ENCODE data around the gene SUFU.

Gene SUFU

DNA sequence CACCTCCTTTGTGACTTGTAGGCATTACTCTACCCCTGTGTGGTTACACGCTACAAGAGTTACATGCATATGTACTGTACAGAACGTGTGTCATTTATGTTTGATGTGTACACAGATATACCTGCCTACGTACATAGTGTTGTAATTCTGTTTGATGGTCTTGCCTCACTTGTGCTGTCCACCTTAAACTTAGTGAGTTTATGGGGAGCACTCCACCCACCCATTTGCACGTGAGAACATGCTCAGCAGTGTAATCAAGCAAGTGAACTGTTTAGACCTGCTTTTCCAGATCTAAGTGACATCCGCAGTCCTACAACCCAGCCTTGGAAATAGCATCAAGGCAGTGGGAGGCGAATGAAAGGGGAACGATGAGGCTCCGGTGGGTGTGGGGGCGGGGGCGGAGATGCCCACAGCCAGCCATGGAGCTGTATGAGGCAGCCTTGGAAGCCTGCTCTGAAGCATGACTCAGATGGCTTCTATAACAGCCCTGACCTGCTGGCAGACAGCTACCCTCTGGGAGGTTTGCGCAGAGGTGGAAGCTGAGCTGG, 52.1 kb downstream of the SUFU start:
- peak; percentile 46 for DNase-seq

DNA sequence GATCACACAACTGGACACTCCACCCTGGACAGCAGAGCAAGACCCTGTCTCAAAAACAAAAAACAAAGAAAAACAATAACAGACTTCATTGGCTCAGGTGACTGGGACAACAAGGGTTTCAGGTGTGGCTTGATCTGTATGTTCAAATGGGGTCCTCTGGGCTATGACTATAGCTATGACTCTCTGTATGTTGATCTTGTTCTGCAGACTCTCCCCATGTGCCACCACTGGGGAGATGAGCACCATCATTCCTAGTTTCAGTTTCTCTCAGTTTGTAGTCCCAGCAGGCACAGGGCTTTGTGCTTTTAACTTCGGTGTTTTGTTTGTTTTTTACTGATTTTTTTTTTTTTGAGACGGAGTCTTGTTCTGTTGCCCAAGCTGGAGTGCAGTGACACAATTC, 53.8 kb downstream of the SUFU start:
- DNase-seq = no peak

DNA sequence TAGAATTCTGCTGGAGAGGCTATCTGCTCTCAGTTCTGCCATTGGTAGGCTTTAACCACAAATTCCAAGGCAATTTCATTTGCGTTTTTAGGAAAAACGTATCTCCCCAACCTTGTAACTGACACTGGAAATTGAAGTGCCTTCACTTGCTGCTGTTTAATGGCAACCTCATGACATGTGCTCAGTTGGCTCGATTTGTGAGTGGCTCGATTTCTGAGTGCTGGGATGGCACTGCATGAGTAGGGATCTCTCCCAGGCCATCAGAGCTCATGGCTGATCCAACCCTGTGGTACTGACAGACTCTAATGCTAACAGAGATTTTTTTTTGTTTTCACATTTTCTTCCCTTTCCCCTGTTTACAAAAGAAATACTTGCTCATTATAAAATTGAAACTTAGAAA, 56.0 kb downstream of the SUFU start:
- no peak for DNase-seq

DNA sequence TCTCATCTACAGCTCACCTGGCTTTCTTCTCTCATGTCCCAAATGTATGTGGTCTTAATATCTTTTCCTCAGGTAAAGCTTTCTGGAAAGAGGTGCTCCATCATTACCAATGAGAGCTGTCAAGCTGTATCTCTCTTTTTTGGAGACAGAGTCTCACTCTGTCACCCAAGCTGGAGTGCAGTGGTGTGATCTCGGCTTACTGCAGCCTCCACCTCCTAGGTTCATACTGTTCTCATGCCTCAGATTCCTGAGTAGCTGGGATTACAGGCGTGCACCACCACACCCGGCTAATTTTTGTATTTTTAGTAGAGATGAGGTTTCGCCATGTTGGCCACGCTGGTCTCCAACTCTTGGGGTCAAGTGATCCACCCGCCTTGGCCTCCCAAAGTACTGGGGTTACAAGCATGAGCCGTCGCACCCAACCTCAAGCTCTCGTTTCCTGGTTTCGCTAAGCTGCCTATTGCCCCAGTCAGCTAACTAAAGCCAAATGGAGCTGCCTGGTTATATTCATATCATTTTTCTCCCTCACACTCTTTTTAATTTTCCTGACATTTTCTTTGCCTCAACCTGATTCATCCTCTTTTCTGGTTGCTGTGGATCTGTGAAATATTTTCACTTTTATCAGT, 60.5 kb downstream of the SUFU start:
- no peak for DNase-seq

DNA sequence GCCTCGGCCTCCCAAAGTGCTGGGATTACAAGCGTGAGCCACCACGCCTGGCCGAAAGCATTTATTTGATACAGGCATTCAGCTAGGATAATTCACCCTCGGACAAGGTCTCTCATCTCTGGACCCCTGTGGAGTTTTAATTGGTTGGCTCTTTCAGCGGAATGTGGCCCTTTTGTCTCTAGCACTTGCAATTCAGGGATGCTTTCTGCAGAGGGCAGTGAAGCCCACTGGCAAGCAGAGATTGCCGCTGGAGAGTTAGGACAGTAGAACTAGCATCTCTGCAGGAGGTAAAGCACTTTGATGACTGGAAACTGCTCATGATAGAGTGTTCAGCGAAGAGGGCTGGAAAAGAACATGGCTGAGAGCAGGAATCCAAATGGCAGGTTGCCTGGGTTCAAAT, 62.0 kb downstream of the SUFU start:
- no peak for DNase-seq

DNA sequence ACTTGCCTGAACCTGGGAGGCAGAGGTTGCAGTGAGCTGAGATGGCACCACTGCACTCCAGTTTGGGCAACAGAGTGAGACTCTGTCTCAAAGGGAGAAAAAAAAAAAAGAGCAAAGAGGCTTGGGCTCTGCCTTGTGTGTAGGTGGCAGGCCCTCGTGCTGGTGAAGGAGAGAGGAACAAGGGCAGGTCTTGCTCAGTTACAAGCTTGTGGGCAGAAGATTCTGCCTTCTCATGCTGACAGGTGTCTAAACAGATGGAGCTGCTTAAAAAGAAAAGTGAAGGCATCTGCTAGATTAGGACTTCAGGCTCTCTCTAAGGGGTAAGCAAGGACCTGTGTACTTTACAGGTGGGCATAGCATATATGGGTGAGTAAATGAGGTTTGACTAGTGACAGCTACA, 75.0 kb downstream of the SUFU start:
- no peak for DNase-seq

DNA sequence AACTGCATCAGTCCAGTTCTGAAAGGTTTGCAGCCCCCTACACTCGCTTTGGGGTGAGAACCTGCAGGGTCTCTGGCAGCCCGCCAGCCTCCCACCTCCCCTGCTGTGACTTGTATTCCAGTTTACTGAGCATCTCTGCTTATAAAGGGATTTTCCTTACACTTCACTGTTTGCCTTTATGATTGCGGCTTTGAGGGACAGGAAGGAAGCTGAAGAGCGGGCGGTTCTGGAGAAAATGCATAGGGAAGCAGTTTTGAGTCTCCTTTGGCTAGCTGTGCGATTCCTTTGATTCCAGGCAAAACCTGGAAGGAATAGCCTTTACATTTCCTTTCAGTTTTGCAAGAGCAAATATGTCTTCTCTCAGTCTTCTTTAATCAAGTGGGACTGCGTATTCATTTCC, 75.6 kb downstream of the SUFU start:
- DNase-seq = peak; percentile 35

DNA sequence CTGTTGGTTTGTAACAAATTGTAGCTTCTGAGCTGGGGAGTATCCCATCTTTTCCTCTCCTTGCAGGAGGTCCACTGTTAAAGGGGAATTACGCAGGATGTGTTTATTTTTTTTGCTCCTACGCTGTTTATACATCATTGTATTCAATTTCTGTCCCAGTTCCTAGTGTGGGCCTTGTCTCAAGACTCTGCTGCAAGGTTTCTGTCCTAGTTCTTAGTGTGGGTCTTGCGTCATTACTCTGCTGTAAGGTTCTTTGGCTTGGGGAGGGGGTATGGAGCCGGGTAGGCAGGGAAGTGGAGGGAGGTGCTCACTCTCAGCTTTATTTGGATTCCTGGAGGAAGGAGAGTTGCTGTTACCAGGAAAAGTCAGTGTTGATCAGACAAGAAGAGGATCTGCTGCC, 76.5 kb downstream of the SUFU start:
- DNase-seq = no peak

DNA sequence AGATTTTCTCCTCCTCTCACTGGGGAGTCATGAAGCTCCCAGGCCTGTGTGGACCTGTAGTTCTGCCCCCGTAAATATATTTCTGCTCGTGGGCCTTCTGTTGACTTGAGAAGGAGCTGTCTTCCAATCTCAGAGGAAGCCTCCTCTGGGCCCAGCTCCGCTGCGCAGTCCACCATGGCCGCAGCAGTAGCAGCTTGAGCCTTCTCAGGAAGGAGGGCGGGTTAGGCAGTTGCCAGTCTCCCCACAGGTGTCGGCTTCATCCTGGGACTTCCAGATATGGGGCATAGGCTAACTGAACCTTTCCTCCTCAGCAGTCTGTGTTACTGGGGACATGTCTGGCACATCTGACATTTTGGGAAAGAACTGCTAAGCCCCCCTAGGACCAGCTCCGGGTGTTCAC, 77.6 kb downstream of the SUFU start:
- no peak for DNase-seq

DNA sequence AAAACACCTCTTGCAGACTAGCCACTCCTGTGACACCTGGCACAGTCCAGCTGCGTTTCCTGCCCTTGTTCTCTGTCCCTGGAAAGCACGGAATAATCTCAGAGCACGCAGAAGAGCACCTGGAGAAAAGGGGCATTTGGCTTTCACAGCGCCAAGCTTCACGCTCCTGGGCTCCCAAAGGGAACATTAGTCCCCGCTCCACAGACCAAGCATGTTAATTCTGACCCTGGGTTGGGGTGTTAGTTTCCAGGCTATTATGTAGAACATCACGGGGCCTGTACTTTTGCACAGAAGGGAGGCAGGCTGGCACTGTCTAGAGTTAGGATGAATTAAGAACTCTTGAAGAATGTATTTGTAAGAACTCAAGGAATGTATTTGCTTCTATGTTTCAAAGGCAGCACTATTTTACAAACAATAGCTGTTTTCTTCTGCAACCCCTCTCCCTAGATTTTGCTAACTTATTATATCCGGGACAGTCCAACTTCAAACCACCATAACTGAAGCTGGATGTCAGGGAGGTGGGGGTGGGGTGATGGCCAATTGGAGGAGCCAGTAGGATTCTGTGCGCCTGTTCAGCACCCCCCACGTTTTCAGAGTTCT, 78.3 kb downstream of the SUFU start:
- DNase-seq = peak; percentile 67

DNA sequence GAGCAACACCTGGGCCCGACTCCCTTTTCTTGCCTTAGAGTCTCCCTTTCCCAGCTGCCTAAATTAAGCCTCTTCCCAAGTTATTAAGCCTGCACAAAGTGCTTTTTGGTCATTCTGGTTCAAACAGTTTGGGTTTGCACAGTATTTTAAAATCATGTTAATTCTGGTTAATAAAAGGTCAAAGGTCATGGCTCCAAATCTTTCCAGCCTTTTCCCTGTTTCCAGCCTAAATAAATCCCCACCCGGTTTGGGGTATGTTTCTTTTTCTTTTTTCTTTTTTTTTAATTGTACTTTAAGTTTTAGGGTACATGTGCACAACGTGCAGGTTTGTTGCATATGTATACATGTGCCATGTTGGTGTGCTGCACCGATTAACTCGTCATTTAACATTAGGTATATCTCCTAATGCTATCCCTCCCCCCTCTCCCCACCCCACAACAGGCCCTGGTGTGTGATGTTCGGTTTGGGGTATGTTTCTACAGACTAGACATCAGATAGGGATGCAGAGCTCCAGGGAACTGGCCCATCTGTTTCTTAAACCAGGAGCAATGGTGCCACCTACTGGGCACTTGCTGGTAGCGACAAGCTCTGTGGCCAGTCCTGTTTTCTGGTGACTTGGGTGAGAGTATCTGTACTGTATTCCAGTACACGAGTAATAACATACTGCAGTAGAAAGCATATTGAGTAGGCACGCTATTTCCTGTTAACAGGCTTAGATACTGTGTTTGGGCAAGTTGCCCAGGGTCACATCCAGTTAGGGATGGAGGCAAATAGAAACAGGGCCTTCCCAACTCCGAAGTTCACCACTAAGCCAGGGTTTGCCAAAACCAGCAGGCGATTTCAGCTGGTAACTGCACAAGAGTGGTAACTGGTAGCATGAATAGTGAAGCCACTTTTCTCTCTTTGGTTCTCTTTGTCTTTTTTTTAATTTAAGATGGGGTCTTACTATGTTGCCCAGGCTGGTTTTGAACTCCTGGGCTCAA, 80.0 kb downstream of the SUFU start:
- DNase-seq = peak; percentile 97

DNA sequence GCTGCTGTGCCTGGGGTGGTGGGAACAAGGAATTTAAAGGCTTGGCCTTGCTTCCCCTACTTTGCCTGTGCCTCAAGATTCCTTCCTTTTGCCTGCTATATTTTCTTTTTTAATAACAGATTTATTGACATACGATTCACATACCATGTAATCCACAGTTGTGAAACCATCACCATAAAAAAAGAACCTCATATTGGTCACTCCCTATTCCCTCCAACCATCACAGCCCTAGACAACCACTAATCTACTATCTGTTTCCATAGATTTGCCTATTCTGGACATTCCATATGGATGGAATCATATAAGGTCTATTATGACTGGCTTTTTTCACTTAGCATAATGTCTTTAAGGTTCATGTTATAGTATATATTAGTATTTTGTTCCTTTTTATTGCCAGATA, 81.3 kb downstream of the SUFU start:
- no peak for DNase-seq

DNA sequence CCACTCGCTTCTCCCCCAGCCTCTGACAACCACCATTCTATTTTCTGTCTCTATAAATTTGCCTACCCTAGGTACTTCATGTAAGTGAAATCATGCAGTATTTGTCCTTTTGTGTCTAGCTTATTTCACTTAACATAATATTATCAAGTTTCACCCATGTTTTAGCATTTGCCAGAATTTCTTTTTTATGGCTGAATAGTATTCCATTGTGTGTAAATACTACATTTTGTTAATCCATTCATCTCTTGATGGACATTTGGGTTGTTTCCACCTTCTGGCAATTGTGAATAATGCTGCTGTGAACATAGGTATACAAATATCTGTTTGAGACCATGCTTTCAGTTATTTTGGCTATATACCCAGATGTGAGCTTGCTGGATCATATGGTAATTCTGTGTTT, 83.1 kb downstream of the SUFU start:
- no peak for DNase-seq

DNA sequence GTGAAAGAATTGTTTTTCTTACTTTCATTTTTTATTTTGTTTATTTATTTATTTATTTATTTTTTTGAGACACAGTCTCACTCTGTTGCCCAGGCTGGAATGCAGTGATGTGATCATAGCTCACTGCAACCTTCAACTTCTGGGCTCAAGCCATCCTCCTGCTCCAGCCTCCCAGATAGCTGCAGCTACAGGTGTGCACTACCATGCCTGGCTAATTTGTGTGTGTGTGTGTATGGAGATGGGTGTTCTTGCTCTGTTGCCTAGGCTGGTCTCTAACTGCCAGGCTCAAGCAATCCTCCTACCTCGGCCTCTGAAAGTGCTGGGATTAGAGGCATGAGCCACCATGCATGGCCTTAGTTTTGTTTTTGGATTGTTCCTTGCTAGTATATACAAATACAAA, 85.1 kb downstream of the SUFU start:
- no peak for DNase-seq

DNA sequence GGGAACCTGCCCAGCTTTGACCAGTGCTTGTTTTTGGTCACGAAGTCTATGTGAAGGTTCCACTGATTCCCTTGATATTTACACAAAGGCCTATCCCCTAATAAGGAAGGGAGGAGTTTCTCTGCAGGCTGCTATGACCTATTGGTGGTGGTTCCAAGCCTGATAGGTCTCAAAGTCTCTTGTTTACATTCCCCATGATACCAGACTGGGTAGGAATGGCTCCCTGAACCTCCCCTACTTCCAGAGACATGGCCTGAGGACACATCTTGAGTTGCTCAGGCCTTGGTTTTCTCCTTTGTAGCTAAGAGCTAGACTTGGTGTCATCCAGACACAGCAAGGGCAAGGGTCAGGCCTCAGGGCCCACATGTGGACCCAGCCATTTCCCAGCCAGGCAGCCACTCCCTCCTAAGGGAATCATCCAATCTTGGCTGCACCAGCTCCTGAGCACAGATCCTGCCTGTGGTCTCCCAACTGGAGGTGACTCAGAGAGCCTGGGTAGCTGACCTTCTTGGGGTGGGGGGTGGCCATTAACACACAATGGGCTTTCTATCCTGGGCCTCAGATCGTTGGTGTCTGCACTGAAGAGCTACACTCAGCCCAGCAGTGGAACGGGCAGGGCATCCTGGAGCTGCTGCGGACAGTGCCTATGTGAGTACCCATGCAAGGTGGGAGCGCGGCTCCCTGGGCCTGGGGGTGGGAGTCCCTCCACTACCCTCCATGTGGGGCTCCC, 89.5 kb downstream of the SUFU start:
- no peak for DNase-seq

DNA sequence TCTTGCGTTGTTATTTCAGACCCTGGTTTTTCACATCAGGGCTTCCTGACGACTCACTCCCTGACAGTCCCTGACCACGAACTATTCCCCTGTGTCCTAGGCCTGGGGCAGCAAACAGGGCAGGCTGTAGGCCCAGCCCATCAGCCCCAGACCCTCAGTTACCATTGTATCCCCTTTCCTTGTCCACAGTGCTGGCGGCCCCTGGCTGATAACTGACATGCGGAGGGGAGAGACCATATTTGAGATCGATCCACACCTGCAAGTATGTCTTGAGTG, 90.0 kb downstream of the SUFU start:
- DNase-seq = no peak

DNA sequence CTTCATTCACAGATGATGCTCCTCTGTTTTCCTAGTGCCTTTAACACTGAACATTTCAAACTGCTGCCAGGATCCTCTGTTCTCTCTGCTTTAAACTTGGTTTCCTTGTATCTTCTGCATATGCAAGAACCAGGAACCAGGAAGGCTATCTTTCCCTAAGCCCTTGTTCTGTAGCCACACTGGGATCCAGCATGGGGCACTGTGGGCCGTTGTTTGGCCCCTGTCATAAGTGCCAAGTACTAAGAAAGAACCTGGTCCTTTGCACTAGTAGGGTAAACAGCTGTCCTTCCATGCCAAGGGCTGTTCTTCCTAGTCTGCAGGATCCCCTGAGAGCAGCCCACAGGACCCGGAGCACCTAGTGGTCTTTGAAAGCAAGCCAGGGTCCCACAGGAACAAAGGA, 91.5 kb downstream of the SUFU start:
- DNase-seq = no peak

DNA sequence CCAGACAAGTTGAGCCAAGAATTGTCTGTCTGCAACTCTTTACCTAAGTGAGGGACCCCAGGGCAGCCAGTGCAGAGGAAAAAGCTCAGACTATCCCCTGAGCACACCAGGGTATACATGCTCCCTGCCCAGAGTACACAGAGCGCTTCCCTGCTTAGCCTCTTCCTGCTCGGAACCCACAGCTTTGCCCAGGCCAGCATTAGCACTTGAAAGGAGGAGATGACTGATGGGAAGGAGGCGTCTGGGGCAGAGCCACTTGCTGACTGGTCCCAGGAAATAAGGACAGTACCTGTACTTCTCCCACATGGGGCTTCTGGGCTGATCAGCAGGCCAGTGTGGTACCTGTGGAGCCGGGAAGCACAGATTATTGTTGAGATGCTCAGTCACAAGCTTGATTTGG, 92.1 kb downstream of the SUFU start:
- no peak for DNase-seq

DNA sequence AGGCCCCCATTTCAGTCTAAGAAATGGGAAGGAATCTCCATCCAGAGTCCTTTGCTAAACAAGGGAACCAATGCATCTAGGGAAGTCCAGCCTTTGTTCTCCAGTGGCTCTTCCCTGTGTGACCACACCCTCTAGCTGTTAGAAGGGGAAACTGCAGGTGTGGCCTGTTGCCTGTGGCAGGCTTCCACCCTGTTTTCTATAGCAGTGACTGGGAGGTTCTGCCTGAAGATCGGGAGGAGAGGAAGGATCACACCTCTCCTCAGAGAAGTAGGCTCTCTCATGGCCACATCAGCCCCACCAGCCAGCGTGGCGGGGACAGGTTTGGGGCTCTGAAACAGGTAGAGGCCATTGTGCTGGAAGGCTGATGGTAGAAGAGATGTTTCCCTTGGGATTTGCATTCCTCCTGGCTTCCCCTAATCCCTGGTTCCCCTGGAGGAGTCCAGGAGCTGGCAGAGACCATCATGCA, 92.8 kb downstream of the SUFU start:
- peak; percentile 81 for DNase-seq

DNA sequence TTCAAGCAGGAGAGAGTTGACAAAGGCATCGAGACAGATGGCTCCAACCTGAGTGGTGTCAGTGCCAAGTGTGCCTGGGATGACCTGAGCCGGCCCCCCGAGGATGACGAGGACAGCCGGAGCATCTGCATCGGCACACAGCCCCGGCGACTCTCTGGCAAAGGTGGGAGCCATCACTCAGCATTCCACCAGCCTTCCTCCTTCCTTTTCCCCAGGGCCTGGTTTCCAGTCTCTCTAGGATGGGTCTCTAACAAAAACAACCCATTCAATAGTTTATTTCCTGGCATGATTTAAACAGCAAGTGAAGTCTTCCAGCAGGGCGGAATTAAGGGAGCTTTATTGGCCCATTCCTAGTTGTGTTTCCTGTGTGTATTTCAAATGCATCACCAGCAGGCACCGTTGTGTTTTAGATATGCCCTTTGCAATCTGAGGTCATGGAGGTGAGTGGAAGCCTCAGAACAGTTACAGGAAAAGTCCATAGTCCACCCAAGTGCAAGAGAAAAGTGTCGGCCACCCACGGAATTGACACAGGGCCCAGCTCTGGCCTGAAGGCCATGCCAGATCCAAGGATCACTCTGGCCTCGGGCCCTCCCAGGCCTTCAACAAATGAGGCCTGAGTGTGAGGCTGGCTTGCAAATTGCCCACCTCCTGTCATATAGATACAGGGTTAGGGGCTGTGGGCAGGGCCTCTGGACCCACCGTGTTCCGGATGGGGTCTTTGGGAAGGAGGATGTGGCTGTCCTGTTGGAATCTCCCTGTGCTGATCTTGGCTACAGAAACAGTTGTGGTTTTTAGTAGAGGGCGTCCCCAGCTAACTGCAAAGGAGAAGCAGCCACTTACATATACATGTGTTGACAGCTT, 93.6 kb downstream of the SUFU start:
- DNase-seq = no peak

DNA sequence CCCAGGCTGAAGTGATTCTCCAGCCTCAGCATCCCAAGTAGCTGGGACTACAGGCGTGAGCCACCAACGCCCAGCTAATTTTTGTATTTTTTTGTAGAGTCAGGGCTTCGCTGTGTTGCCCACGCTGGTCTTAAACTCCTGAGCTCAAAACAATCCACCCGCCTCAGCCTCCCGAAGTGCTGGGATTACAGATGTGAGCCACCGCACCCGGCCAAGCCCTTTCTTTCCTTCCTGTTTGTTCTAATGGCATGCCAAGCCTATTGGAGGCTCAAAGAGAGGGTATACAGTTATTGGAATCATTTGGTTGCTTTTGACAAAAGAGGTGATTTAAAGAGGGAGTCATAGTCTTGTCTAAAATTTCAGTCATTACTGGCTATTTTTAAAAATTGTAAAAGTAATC, 94.5 kb downstream of the SUFU start:
- no peak for DNase-seq
